ENCODE data around the gene LRRC46.

Gene LRRC46

GRCh38 chr17:47808830-47809480, 22.5 kb upstream of the LRRC46 start:
- DNase-seq (ENCODE audit: low spot score) = no peak

- no peak for DNase-seq (ENCODE audit: low spot score)
Observed at GRCh38 chr17:47810200-47810821, 21.2 kb upstream of the LRRC46 start.

- DNase-seq (ENCODE audit: low spot score) = no peak
Observed at GRCh38 chr17:47810901-47811635, 20.4 kb upstream of the LRRC46 start.

- no peak for DNase-seq (ENCODE audit: low spot score)
Observed at GRCh38 chr17:47811709-47812108, 19.8 kb upstream of the LRRC46 start.

- DNase-seq (ENCODE audit: low spot score) = no peak
Observed at GRCh38 chr17:47812146-47812920, 19.1 kb upstream of the LRRC46 start.

- no peak for DNase-seq (ENCODE audit: low spot score)
Observed at GRCh38 chr17:47813077-47813476, 18.4 kb upstream of the LRRC46 start.

GRCh38 chr17:47813512-47814031, 17.9 kb upstream of the LRRC46 start:
- DNase-seq (ENCODE audit: low spot score) = no peak

GRCh38 chr17:47815106-47815918, 16.2 kb upstream of the LRRC46 start:
- DNase-seq (ENCODE audit: low spot score) = no peak

GRCh38 chr17:47816111-47816735, 15.2 kb upstream of the LRRC46 start:
- no peak for DNase-seq (ENCODE audit: low spot score)

GRCh38 chr17:47816947-47817346, 14.5 kb upstream of the LRRC46 start:
- no peak for DNase-seq (ENCODE audit: low spot score)

- no peak for DNase-seq (ENCODE audit: low spot score)
Observed at GRCh38 chr17:47818002-47818695, 13.3 kb upstream of the LRRC46 start.

- DNase-seq (ENCODE audit: low spot score) = no peak
Observed at GRCh38 chr17:47819475-47819874, 12.0 kb upstream of the LRRC46 start.

GRCh38 chr17:47820033-47820789, 11.3 kb upstream of the LRRC46 start:
- DNase-seq (ENCODE audit: low spot score) = no peak

- DNase-seq (ENCODE audit: low spot score) = no peak
Observed at GRCh38 chr17:47821031-47821423, 10.4 kb upstream of the LRRC46 start.

- DNase-seq (ENCODE audit: low spot score) = peak; percentile 91
Observed at GRCh38 chr17:47821424-47822391, 9.8 kb upstream of the LRRC46 start, which contains the start of gene OSBPL7. TSS of gene OSBPL7 (minus strand) at chr17:47821794. CDS start at chr17:47820278, 1,516 bp downstream.

GRCh38 chr17:47822785-47823184, 8.7 kb upstream of the LRRC46 start:
- DNase-seq (ENCODE audit: low spot score) = no peak

- DNase-seq (ENCODE audit: low spot score) = no peak
Observed at GRCh38 chr17:47823519-47823918, 8.0 kb upstream of the LRRC46 start.

GRCh38 chr17:47829870-47830269, 1.6 kb upstream of the LRRC46 start:
- DNase-seq (ENCODE audit: low spot score) = no peak

Measured in Ammon's horn (tissue), 1 donor.